A172 (cell line): Measurements from ENCODE around the gene TPO. TPM values are rescaled to one million over a fixed set of nuclear protein-coding genes. Genes with fewer than 3 reads are reported as not detected.

Source experiments
- DNase-seq: peaks from one replicate; pipeline ENCODE4 v3.0.0-alpha.2; 2015; ENCODE audit warnings: low spot score
- total RNA-seq: library from RNA; depleted of rRNA; stranded (reverse); fragments of >200 nt; shearing (Covaris generic); gene quantifications from 2 replicates; pipeline ENCODE4 v1.2.3, GENCODE V29; 2014

The TPO gene
- total RNA-seq, 1 experiment from 2014 or later, result not detected

GRCh38 chr2:1521878-1522830 lies 108.9 kb downstream of the TPO start:
- no peak for DNase-seq

- DNase-seq, result peak; percentile 26
Observed at GRCh38 chr2:1527153-1527992, 114.1 kb downstream of the TPO start.

- DNase-seq, result peak; percentile 12
Observed at GRCh38 chr2:1528273-1529064, 115.2 kb downstream of the TPO start.

- peak; percentile 52 for DNase-seq
Observed at GRCh38 chr2:1538663-1539062, 125.4 kb downstream of the TPO start.

- no peak for DNase-seq
Observed at GRCh38 chr2:1539441-1539840, 126.2 kb downstream of the TPO start.

- DNase-seq, result no peak
Observed at GRCh38 chr2:1539973-1540372, 126.7 kb downstream of the TPO start.

GRCh38 chr2:1540481-1540880 lies 127.2 kb downstream of the TPO start:
- no peak for DNase-seq

- no peak for DNase-seq
Observed at GRCh38 chr2:1541040-1541439, 127.8 kb downstream of the TPO start.

- no peak for DNase-seq
Observed at GRCh38 chr2:1541819-1542475, 128.7 kb downstream of the TPO start.

GRCh38 chr2:1542971-1543370 lies 129.7 kb downstream of the TPO start:
- no peak for DNase-seq

GRCh38 chr2:1543776-1544477 lies 130.7 kb downstream of the TPO start:
- DNase-seq, result no peak

GRCh38 chr2:1544478-1545069 lies 131.3 kb downstream of the TPO start:
- DNase-seq, result peak; percentile 37

- peak; percentile 70 for DNase-seq
Observed at GRCh38 chr2:1546023-1546591, 132.8 kb downstream of the TPO start.

GRCh38 chr2:1546901-1547300 lies 133.6 kb downstream of the TPO start:
- no peak for DNase-seq

GRCh38 chr2:1548910-1549673 lies 135.8 kb downstream of the TPO start:
- no peak for DNase-seq

GRCh38 chr2:1550076-1550475 lies 136.8 kb downstream of the TPO start:
- DNase-seq, result no peak

GRCh38 chr2:1550658-1551316 lies 137.5 kb downstream of the TPO start:
- peak; percentile 47 for DNase-seq

- no peak for DNase-seq
Observed at GRCh38 chr2:1551905-1552304, 138.6 kb downstream of the TPO start.

GRCh38 chr2:1552611-1553010 lies 139.3 kb downstream of the TPO start:
- DNase-seq, result no peak
